Measurements from ENCODE around the gene SPTBN4. TPM values are rescaled to one million over a fixed set of nuclear protein-coding genes. Genes with fewer than 3 reads are reported as not detected.

The SPTBN4 gene
- total RNA-seq, 2 donors from 2014 or later = 1.8 to 6.3 TPM

DNA sequence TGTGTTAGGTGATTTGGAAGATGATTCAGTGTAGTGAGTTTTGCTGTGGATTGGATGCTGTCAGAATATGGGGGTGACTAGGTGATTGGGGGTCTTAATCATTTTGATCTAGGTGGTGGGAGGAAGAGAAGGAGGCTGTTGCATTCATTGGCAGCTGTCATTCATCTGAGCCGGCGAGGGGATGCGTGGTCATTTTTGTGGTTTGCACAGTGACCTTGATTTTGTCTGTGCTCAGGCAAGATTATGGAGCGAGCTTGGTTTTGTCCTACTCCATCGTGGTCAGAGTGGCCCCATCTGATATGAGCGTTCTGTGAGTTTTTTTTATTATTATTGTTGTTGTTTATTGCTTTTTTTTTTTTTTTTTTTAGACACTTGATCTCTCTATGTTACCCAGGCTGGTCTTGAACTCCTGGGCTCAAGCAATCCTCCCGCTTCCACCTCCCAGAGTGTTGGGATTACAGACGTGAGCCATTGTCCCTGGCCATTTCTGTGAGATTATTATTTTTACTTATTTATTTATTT, 42.0 kb downstream of the SPTBN4 start:
- TF ChIP-seq POLR2A (IDR thresholded peaks at IDR 0.05) (no peak), CTCF (IDR thresholded peaks at IDR 0.05) (no peak)
- Histone ChIP-seq H3K27ac (no peak overlapping the region), H3K4me1 (peaks cover 11% of the 10 kb centered on the region), H3K36me3 (replicated peaks in 1 of 2; ENCODE audit: insufficient read depth in 1 of 2, low read depth in 2 of 2) (no peaks in the 10 kb centered on the region), H3K9me3 (no peaks in the 10 kb centered on the region), H3K27me3 (peaks cover 0 to 16% of the 10 kb centered on the region in 2 donors), H3K4me3 (no peak overlapping the region)
- intact Hi-C loops (cut with DNase I) = no loop called here
- ATAC-seq (no peak), DNase-seq (no peak)
- WGBS, 2 donors = 66 to 71% methylated on average over 8 of the region's 8 CpGs

DNA sequence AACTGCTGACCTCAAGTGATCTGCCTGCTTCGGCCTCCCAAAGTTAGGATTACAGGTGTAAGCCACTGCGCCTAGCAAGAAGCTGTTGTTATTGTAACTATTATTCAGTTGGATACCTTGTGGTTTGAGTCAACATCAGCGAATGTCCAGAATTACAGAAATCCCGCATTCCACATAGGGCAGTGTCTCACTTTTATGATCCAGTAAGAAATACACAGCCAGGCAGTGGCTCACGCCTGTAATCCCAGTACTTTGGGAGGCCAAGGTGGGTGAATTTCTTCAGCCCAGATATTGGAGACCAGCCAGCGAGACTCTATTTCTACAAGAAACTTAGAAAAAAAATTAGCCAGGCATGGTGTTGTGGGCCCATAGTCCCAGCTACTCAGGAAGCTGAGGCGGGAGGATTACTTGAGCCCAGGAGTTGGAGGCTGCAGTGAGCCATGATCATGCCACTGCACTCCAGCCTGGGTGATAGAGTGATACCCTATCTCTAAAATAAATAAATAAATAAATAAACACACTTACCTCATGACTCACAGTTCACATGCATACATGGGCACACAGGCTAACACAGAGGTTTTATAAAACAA, 43.8 kb downstream of the SPTBN4 start:
- peaks cover 0 to 16% of the 10 kb centered on the region in 2 donors for H3K27me3 ChIP-seq
- H3K27ac ChIP-seq = no peak overlapping the region
- 83 to 89% methylated on average over 7 of the region's 7 CpGs for WGBS, 2 donors
- peaks cover 11% of the 10 kb centered on the region for H3K4me1 ChIP-seq
- no peak for DNase-seq
- no peak for TF ChIP-seq POLR2A (IDR thresholded peaks at IDR 0.05)
- no peak for TF ChIP-seq CTCF (IDR thresholded peaks at IDR 0.05)
- H3K9me3 ChIP-seq = no peaks in the 10 kb centered on the region
- no peak for ATAC-seq
- intact Hi-C loops (cut with DNase I) = no loop called here
- H3K36me3 ChIP-seq (replicated peaks in 1 of 2; ENCODE audit: insufficient read depth in 1 of 2, low read depth in 2 of 2) = no peaks in the 10 kb centered on the region
- H3K4me3 ChIP-seq = no peak overlapping the region

DNA sequence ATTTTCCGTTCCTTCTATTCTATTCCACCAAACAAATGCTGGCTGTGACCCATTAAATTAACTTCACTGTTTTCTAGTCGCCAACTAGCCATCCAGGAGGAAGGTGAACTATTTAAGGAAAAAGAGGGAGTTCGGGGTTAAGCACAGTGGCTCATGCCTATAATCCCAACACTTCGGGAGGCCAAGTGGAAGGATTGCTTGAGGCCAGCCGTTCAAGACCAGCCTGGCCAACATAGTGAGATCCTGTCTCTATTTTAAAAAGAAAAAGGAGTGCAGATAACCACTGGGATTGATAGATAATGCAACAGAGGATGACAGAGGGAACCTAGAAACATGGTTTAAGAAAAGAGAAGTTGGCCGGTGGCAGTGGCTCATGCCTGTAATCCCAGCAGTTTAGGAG, 44.7 kb downstream of the SPTBN4 start:
- Histone ChIP-seq H3K4me1 (peaks cover 11% of the 10 kb centered on the region), H3K4me3 (no peak overlapping the region), H3K9me3 (no peaks in the 10 kb centered on the region), H3K27ac (no peak overlapping the region), H3K27me3 (peaks cover 0 to 16% of the 10 kb centered on the region in 2 donors), H3K36me3 (replicated peaks in 1 of 2; ENCODE audit: insufficient read depth in 1 of 2, low read depth in 2 of 2) (no peaks in the 10 kb centered on the region)
- WGBS, 2 donors = 82 to 88% methylated on average over 6 of the region's 6 CpGs
- intact Hi-C loops (cut with DNase I) = no loop called here
- ATAC-seq (no peak), DNase-seq (no peak)
- TF ChIP-seq CTCF (IDR thresholded peaks at IDR 0.05) (no peak), POLR2A (IDR thresholded peaks at IDR 0.05) (no peak)

GRCh38 chr19:40512110-40512472, 45.3 kb downstream of the SPTBN4 start:
- Histone ChIP-seq H3K4me3 (no peak overlapping the region), H3K9me3 (no peaks in the 10 kb centered on the region), H3K4me1 (peaks cover 11% of the 10 kb centered on the region), H3K27me3 (peaks cover 0 to 16% of the 10 kb centered on the region in 2 donors), H3K36me3 (replicated peaks in 1 of 2; ENCODE audit: insufficient read depth in 1 of 2, low read depth in 2 of 2) (no peaks in the 10 kb centered on the region), H3K27ac (no peak overlapping the region)
- WGBS, 2 donors = 17 to 18% methylated on average over 1 of the region's 1 CpG
- intact Hi-C loops (cut with DNase I) = no loop called here
- no peak for DNase-seq
- no peak for ATAC-seq
- TF ChIP-seq POLR2A (IDR thresholded peaks at IDR 0.05) = no peak
- no peak for TF ChIP-seq CTCF (IDR thresholded peaks at IDR 0.05)

Data from body of pancreas (tissue), 4 donors.